ENCODE measurements around the gene TRABD2B. TPM values are rescaled to one million over a fixed set of nuclear protein-coding genes. Genes with fewer than 3 reads are reported as not detected.

The TRABD2B gene
- total RNA-seq, 4 donors from 2014 or later = 0.63 to 3.1 (median 1.7) TPM

DNA sequence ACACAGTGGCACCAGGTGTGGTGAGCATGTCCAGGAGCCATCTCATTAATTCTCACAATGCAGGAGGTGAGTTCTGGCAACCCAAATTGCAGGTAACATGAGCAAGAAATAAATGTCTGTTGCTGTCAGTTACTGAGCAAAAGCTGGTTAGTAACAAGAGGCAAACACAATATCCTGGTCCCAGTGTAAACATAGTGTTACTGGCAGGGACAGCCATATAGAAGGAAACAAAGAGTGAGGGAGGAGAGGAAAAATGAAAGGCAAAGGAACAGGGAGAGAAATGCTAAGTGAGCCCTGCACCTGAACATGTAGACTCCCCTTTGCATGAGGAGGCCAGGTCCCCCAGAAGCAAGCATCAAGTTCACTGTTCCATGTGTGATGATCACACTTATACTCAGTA is 203.6 kb downstream of the TRABD2B start:
- intact Hi-C loops (cut with DNase I; ENCODE audit: low total_unique reads) = no loop called here
- no peak for TF ChIP-seq POLR2A (IDR thresholded peaks at IDR 0.05)
- TF ChIP-seq, protein P1, sequence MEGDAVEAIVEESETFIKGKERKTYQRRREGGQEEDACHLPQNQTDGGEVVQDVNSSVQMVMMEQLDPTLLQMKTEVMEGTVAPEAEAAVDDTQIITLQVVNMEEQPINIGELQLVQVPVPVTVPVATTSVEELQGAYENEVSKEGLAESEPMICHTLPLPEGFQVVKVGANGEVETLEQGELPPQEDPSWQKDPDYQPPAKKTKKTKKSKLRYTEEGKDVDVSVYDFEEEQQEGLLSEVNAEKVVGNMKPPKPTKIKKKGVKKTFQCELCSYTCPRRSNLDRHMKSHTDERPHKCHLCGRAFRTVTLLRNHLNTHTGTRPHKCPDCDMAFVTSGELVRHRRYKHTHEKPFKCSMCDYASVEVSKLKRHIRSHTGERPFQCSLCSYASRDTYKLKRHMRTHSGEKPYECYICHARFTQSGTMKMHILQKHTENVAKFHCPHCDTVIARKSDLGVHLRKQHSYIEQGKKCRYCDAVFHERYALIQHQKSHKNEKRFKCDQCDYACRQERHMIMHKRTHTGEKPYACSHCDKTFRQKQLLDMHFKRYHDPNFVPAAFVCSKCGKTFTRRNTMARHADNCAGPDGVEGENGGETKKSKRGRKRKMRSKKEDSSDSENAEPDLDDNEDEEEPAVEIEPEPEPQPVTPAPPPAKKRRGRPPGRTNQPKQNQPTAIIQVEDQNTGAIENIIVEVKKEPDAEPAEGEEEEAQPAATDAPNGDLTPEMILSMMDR (IDR thresholded peaks at IDR 0.05) = no peak
- DNase-seq (ENCODE audit: low spot score in 2 of 2) = no peak
- H3K4me3 ChIP-seq (ENCODE audit: low read depth, poor library complexity, severe bottlenecking) = no peak overlapping the region

DNA sequence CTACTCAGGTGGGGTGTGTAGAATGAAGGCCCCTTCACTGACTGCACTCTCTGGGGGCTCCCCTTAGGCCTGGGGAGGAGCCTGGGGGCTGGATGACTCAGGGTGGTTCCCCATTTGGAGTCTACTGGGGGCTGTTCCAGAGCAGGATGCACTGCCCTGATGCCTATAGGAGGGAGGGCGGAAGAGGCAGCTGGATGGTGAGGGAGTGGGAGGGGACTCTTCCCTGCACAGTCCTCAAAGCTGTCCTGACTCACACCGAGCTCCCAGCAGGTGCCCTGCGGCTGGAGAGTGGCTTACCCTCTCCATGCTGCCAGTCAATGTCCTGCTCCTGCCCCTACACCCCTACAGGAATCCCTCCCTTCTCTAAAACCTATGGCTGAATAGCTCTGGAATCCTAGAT is 204.4 kb downstream of the TRABD2B start:
- WGBS, 2 donors = 83 to 90% methylated on average over 3 of the region's 3 CpGs
- no peak overlapping the region for H3K4me3 ChIP-seq (ENCODE audit: low read depth, poor library complexity, severe bottlenecking)
- no peak for DNase-seq (ENCODE audit: low spot score in 2 of 2)
- TF ChIP-seq, protein P1 (IDR thresholded peaks at IDR 0.05) = no peak
- TF ChIP-seq POLR2A (IDR thresholded peaks at IDR 0.05) = no peak
- intact Hi-C loops (cut with DNase I; ENCODE audit: low total_unique reads) = no loop called here

DNA sequence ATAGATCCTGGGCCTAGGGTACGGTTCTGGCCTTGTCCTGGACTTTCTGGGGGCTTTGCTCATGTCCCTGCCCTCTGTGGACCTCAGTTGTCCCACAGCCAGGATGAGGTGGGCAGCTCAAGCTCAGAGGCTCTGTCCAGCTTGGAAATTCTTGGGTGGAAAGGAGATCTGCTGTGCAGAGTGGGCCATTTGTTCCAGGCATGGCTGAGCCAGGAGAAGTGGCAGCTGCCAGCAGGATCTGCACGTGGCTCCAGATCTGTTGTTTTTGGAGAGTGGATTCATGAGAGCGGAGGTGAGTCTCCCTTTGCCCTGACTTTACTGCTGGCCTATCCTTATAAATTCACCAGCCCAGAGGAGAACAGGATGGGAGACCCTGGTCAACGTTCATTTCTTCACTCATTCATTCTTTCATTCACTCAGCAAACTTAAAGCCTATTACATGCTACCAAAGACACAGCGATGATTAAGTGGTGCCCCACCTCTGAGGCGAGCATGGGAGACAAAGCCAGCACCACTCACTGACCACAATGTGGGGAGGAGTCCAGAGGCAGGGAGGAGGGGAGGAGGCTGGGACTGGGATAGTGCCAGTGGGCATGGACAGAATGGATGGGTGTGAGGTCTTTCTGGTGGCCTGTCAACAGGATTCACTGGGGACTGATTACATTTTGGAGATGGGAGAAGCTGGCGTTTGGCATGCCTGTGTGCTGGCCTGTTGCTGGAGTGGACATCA is 205.1 kb downstream of the TRABD2B start:
- H3K4me3 ChIP-seq (ENCODE audit: low read depth, poor library complexity, severe bottlenecking) = no peak overlapping the region
- TF ChIP-seq, protein P1 (IDR thresholded peaks at IDR 0.05) = no peak
- TF ChIP-seq POLR2A (IDR thresholded peaks at IDR 0.05) = no peak
- intact Hi-C loops (cut with DNase I; ENCODE audit: low total_unique reads) = no loop called here
- no peak for DNase-seq (ENCODE audit: low spot score in 2 of 2)
- WGBS, 2 donors = 68 to 78% methylated on average over 7 of the region's 7 CpGs

DNA sequence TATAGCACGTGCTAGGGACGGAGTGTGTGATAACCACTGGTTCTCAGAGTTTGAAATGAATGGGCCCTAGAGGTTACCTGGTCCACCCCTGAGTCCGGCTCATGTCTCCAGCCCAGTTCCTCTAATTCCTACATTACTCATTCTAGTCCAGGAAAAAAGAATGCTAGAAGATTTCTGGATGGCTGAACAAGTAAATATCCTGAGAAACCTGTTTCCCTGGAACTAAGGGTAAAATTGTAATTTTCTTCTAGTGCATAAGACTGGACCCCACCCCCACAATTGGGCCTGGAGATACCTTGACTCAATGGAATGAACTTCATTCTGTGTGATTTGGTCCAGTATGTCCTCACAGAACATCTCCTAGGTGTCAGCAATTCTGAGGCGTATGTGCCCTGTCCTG is 208.4 kb downstream of the TRABD2B start:
- TF ChIP-seq, protein P1 (IDR thresholded peaks at IDR 0.05) = no peak
- no peak for TF ChIP-seq POLR2A (IDR thresholded peaks at IDR 0.05)
- WGBS, 2 donors = 94 to 95% methylated on average over 4 of the region's 4 CpGs
- no peak overlapping the region for H3K4me3 ChIP-seq (ENCODE audit: low read depth, poor library complexity, severe bottlenecking)
- intact Hi-C loops (cut with DNase I; ENCODE audit: low total_unique reads) = no loop called here
- no peak for DNase-seq (ENCODE audit: low spot score in 2 of 2)

DNA sequence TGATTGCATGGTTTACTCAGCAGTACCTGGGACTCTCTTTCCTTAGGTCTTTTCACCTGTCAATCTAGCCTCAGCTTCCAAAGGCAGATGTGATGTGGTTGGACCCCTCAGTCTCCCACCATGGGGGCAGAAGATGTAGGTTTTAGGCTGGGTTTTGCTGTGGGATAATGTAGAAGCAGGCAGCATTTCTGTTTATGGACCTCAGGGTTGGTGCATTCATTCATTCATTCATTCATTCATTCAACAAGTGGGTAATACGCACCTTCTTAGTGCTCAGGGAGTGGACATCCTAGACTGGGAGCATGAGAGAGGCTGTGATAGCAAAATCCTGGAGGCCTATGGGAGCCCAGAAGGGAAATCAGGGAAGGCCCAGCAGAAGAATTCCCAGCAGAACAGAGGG is 209.6 kb downstream of the TRABD2B start:
- H3K4me3 ChIP-seq (ENCODE audit: low read depth, poor library complexity, severe bottlenecking) = no peak overlapping the region
- DNase-seq (ENCODE audit: low spot score in 2 of 2) = no peak
- 96% methylated on average over 1 of the region's 1 CpG for WGBS, 2 donors
- no peak for TF ChIP-seq POLR2A (IDR thresholded peaks at IDR 0.05)
- TF ChIP-seq, protein P1 (IDR thresholded peaks at IDR 0.05) = no peak
- intact Hi-C loops (cut with DNase I; ENCODE audit: low total_unique reads) = no loop called here

DNA sequence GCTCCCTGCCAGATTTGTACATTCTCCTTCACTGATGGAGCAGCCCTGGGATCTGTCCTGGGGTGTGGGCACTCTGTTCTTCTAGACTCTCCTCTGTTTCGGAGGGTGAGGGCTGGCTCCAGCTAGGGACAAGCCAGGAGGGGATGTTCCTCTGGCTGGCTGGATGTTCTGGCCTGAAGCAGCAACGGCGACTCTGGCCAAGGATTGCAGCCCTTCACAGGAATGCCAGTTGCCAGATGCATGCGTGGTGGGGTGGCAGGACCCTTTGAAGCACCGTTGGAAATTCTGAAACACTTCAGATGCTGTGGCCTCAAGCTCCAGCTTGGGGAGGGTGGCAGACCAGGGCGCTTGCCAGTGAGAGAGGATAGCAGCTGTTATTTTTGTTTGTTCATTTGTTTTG is 210.9 kb downstream of the TRABD2B start:
- intact Hi-C loops (cut with DNase I; ENCODE audit: low total_unique reads) = no loop called here
- no peak for DNase-seq (ENCODE audit: low spot score in 2 of 2)
- no peak for TF ChIP-seq POLR2A (IDR thresholded peaks at IDR 0.05)
- TF ChIP-seq, protein P1 (IDR thresholded peaks at IDR 0.05) = no peak
- 68 to 77% methylated on average over 6 of the region's 6 CpGs for WGBS, 2 donors
- H3K4me3 ChIP-seq (ENCODE audit: low read depth, poor library complexity, severe bottlenecking) = no peak overlapping the region

Measured in lower leg skin (tissue), 4 donors.